HG03469 (cell line): ENCODE results near the gene RET.

Source experiments
- ATAC-seq: cut with Tn5 transposase; IDR thresholded peaks from one replicate; pipeline ENCODE4 v1.9.1; 2021; ENCODE audit warnings: mild to moderate bottlenecking, moderate library complexity, moderate number of reproducible peaks; ENCODE audit not compliant: unreplicated experiment

RET gene

GRCh38 chr10:43076876-43077420 lies at the start of gene RET:
Gene RET (plus strand): TSS chr10:43077069. CDS start chr10:43077259, 190 bp downstream.
- ATAC-seq: no peak

DNA sequence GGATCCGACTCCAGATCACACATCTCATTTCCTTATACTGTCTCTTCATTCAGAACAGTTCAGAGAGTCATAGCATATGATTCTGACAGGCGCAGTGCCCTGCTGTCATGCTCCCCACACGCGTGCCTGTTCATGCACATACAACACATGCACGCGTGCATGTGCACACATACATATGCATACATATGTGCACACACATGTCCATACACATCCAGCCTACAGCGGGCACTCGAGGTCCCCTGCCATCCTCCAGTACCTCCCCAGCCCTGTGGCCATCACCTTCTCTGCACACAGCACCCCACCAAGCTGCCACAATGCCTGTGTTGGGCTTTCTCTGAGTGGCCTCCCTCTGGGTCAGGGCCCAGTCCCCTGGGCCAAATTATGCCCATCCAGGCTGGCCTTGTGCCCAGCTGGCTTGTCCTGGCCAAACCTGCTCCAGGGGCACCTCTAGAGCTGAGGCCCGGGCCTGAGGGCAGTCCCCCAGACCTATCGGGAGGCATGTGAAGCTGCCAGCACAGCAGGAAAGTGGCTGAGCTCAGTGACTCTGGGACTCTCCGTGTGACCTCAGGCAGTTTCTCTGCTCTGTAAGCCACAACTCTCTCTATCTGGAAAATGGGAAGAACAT lies 49.4 kb upstream of the RET start:
- ATAC-seq: no peak

DNA sequence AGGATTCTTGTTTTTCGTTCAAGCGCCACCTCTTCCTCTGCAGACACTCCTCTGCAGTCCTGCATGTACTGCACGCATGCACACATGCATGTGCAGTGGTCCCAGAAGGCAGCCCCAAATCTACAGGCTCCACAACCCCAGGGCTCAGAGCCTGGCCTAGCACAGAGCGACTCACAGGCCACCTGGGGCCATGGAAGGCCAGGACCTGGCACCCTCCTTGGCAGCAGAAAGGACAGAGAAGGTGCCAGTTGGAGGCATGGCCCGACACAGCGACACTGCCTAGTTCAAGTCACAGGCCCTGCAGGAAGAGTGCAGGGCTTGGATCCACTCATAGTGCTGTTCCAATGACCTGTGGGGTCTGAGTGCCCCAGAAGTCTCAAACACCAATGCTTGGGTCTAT lies 48.7 kb upstream of the RET start:
- ATAC-seq: no peak

DNA sequence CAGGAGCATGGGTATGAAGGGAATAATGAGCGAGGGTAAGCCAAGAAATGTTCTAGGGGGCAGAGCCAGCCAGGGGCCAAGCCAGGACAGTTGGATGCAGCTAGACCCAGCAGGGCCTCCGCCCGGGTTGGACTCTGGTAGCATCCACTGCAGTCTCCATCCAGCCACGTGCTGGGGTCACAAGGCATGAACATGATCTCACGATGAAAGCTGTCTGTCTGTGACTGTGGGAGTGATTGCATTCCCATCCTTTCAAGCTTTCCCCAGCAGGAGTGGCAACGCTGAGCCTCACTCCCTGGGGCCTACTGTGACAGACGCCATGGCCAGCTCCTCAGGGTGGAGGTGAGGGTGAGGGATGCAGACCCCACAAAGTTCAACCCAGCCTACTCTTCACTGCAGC lies 47.8 kb upstream of the RET start:
- no peak for ATAC-seq

DNA sequence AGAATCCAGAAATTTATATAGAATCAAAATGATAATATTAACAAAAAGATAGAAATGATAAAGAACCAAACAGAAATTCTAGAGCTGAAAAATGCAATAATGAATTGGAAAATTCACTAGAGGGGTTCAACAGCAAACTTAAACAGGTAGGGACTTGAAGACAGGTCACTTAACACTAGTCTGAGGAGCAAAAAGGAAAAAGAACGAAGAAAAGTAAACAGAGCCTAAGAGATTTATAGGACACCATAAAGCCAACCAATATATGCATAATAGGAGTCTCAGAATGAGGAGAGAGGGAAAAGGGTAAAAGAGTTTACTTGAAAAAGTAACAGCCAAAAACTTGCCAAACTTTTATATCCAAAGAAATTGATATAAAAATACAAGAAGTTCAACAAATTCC lies 44.3 kb upstream of the RET start:
- ATAC-seq: no peak

- ATAC-seq: no peak
Measured at GRCh38 chr10:43035800-43036199, 41.1 kb upstream of the RET start.

DNA sequence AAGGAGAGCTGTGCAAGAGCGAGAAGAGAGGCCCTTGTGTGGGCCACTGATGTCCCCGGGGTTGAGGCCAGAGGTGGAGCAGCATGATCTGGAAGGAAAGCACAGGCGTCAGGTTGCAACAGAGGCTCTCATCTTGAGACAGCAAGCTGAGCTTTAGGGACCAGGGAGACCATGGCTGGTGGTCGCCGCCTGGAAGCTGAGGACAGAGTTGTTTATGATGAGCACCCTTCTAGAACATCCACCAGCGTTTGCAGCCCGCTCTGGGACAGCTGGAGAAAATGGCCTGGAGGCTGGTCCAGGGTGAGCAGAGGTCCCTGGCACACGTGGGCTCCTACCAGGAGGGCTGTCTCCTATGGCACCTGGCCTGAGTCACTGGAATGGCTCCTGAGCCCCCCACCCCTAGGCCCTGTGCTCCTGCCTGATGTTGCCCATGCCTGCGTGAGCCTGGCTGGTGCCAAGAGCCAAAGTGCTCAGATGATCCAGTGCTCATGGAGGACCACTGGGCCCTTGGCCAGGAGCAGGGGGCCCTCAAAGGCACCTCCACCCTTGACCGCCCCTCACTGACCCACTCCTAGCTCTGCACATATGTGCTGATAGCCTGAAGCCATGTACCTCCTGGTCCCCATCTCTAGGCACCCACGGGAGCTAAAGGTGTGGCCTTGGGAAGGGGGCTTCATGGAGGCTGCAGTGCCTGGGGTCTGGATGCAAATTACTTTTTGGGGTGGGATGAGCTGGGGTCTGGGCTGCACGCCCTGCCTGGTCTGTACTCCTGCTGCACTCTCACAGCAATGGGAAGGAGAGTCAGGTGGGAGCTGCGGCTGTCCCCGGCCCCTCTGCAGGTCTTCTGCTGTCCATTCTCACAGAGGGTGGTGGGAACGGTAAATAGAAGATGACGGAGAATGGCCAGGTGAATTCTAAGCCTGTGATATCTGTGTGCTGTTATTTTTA lies 40.1 kb upstream of the RET start:
- no peak for ATAC-seq

DNA sequence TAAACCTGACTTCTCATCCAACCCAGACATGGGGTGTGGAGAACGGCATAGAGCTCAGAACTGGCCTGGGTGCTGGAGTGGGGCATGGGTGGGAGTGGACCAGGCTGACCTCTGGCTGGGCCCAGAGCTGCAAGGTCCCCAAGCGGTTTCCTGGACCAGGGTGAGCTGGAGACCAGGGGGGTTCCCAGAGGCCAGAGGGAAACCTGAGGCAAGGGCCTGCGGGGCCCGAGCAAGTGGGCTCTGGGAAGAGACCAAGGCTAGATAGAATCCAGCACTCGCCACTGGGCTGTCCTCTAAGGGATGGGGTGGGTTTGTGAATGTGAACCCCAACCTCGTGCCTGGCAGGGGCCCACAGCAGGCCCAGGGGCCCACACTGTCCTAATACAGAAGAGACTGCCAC lies 39.4 kb upstream of the RET start:
- ATAC-seq: no peak

DNA sequence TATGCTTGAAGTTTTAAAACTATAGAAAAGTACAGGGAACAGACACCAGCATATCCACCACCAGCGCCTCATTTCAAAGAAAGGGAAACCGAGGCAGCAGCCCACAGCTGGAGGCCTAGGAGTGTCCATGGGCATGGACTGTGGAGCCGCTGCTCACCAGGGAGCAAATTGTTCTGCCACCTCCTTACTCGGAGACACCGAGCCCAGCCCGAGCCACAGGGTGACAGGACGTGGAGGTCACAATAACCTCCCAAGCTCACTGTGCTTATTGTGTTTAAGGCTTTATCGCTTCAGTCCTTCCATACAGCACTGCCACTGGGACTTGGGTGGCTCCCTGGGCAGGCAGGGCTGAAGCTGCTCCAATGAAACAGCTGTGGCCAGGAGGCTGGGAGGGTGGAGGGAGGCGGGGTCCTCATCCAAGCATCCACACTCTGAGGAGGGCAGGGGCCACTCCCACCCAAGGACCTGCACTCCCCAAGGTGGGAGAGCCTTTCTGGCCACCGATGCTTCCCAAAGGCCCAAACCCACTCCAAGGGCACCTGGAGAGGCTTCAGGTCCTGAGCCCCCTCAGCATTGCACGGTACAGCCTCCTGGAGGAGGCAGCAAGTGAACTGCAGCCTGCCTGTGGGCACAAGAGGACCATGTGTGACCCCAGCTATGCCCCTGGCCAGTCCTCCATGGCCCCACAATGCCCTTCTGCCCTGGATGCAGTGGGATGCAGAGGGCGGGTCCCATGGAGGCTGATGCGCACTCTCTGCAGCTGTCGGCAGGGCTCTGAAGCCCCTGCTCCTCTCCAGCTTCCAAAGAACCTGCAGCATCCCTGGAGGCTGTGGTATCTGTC lies 38.7 kb upstream of the RET start:
- ATAC-seq: no peak

- no peak for ATAC-seq
Measured at GRCh38 chr10:43038783-43039623, 37.9 kb upstream of the RET start.

DNA sequence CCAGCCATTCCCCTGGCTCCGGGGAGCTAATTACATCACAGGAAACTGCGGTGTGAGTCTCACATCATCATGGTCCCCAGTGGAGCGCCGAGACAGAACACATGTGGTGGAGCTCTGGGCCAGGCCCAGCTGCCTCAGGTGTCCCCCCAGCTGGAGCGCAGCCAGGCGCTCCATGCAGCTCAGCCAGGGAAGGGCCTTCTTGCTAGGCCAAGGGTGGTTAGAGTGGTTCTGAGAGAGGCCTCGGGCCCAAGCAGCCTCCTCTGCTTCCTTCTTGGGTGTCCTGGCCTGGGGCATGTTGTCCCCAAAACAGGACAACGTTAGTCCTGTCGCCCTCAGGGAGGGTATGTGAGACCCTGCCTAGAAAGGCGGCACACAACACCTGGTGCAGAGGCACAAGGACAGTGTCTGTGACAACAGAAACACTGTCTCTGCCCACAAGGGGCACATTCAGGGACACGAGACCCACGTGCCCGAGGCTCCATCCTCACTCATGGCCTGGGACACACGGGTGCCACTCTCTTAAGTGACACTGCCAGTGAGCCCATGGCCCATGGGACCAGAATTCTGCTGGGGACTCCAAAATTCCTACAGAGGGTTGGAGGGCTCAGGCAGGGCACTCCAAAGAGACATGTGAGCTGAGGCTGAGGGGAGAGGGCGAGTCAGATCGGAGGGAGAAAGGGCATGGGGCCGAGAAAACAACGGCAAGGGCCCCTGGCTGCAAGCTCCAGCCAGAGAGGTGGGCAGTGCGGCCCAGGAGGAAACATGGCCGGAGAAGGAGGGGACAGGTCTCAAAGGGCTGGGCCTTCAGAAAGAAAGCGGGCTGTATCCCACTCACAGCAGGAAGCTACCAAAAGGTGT lies 37.0 kb upstream of the RET start:
- ATAC-seq: no peak

GRCh38 chr10:43040482-43041256 lies 36.2 kb upstream of the RET start:
- ATAC-seq: no peak

DNA sequence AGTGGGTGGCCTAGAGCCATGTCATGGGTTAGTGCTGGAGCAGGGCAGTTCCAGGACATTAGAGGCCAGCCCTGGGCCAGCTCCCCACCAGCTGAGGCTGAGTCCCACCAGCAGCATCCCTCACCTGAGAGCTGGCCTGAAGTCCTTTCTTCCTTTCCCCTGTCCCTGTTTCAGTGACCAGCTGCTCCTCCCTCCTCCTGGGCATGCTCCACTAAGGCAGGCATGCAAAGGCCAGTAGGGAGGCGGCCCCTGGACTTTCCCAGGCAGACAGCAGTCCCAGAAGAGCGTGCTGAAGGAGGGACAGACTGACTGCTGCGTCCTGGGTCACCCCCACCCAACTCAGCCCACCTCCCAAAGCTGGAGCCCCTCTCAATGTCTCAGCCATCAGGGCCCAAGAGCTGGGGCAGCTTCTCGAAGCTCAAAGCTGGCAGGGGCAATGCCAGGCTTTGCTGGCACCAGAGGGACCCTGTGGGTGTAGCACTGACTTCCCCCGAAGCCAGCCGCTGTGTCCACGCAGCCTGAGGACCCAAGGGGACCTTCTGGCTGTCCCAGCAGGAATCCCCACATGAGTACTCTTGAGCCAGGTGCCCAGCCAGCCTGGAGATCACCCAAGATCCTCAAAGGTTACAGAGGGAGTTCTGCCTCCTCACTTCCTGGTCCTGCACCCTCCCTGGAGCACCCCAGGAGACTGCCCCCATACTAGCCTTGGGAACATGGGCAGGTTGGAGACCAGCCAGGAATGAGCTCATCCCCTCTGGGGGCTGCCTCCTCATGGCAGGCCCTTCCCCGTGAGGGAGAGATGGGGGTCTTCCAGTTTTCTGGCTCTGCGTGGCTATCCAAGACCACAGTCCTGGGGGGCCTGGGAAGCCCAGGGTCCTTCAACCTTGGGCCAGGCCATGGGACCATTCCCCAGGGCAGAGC lies 35.2 kb upstream of the RET start:
- no peak for ATAC-seq

DNA sequence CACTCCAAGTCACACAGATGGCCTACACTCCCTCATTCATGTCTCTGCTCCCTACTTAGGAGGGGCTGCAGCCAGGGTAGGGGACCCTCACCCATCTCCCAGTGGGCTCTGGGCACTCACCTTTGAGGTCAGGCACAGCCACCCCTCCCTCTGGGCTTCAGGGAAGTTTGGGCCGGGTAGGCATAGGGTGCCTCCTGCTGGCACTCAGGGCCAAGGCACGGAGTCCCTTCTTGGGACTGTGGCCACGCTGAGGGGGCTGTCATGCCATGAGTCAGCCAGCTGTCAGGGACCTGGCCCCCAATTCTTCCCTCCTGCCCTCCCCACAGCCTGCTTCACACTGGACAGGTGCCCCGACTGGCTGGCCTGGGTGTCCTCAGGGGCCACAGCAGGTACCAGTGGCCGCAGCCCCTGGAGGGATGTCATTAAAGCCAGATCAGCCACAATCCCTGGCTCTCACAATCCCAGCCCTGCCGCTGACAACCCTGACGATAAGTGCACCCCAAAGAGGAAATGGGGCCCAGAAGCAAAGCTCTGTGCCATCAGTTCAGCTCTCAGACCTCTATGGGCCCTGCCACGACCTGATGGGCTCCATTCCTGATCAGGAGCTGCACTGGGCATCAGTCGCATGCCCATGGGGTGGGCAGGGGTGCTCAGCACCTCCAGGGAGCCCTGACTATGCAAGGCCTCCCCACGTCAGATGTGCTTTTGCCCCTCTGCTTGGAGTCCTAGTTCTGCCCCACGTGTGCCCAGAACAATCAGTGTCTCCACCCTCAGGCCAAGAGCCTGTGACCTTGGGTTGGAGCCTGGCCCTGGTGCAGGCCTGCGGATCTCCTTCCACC lies 34.1 kb upstream of the RET start:
- no peak for ATAC-seq

GRCh38 chr10:43043342-43043772 lies 33.5 kb upstream of the RET start:
- ATAC-seq: no peak

GRCh38 chr10:43043773-43044447 lies 33.0 kb upstream of the RET start:
- ATAC-seq: no peak
